IgD-negative memory B cell (primary cell): ENCODE results near the gene USP2. TPM values are rescaled to one million over a fixed set of nuclear protein-coding genes. Genes with fewer than 3 reads are reported as not detected.
"Not testable (repeated sequence)": the region's sequence is repeated elsewhere in the genome, so short reads cannot be mapped to it uniquely, and the experiment has no call there.

ENCODE experiments used
- H3K27ac Mint-ChIP-seq, 3 donors: one replicate each; pipeline ENCODE4 v1.8.0; 2020 to 2022; ENCODE audit warnings: mild to moderate bottlenecking in 3 of 3, mixed read lengths in 3 of 3, moderate library complexity in 1 of 3
- H3K27me3 Mint-ChIP-seq: one replicate; pipeline ENCODE4 v1.8.0; 2021; ENCODE audit warnings: mixed read lengths
- H3K36me3 Mint-ChIP-seq: one replicate; pipeline ENCODE4 v1.8.0; 2020; ENCODE audit warnings: mild to moderate bottlenecking, mixed read lengths
- H3K4me1 Mint-ChIP-seq, 3 donors: one replicate each; pipeline ENCODE4 v1.8.0; 2020 to 2022; ENCODE audit warnings: mixed read lengths in 3 of 3, mild to moderate bottlenecking in 1 of 3
- H3K4me3 Mint-ChIP-seq, 4 donors: one replicate each; pipeline ENCODE4 v1.8.0; 2020 to 2022; ENCODE audit warnings: mild to moderate bottlenecking in 4 of 4, mixed read lengths in 4 of 4, moderate library complexity in 3 of 4
- H3K9me3 Mint-ChIP-seq, 3 donors: one replicate each; pipeline ENCODE4 v1.8.0; 2020 to 2021; ENCODE audit warnings: mixed read lengths in 3 of 3, mild to moderate bottlenecking in 1 of 3
- polyA plus RNA-seq: library from polyadenylated mRNA; unstranded; fragments of 300-500 nt; fragmentation: Illumina TruSeq; gene quantifications from one replicate; pipeline ENCODE4 v1.2.3, GENCODE V29; 2021

USP2 gene
- polyA plus RNA-seq, 1 donor from 2014 or later: not detected

- peaks cover 10 to 40% (median 31%) of the 10 kb centered on the region in 3 donors for H3K9me3 Mint-ChIP-seq
- no peak overlapping the region for H3K4me3 Mint-ChIP-seq
- no peak overlapping the region for H3K27ac Mint-ChIP-seq
- peaks cover 0 to 2% (median 0%) of the 10 kb centered on the region in 3 donors for H3K4me1 Mint-ChIP-seq
- H3K36me3 Mint-ChIP-seq: no peaks in the 10 kb centered on the region
- H3K27me3 Mint-ChIP-seq: peaks cover 17% of the 10 kb centered on the region
Measured at GRCh38 chr11:119400860-119401259, 19.4 kb upstream of the USP2 start.

GRCh38 chr11:119397740-119398139 lies 16.2 kb upstream of the USP2 start:
- Mint-ChIP-seq H3K27me3 (peaks cover 20% of the 10 kb centered on the region), H3K36me3 (no peaks in the 10 kb centered on the region), H3K4me1 (peaks cover 0 to 2% (median 0%) of the 10 kb centered on the region in 3 donors), H3K27ac (no peak overlapping the region), H3K4me3 (no peak overlapping the region), H3K9me3 (peaks cover 10 to 40% (median 29%) of the 10 kb centered on the region in 3 donors)

- Mint-ChIP-seq H3K4me1 (no peaks in the 10 kb centered on the region), H3K27me3 (peaks cover 20% of the 10 kb centered on the region), H3K36me3 (no peaks in the 10 kb centered on the region), H3K4me3 (no peak overlapping the region), H3K27ac (peak overlapping the region in 1 of 3 donors; percentile 50), H3K9me3 (peaks cover 10 to 40% (median 28%) of the 10 kb centered on the region in 3 donors)
Measured at GRCh38 chr11:119396835-119397234, 15.3 kb upstream of the USP2 start.

DNA sequence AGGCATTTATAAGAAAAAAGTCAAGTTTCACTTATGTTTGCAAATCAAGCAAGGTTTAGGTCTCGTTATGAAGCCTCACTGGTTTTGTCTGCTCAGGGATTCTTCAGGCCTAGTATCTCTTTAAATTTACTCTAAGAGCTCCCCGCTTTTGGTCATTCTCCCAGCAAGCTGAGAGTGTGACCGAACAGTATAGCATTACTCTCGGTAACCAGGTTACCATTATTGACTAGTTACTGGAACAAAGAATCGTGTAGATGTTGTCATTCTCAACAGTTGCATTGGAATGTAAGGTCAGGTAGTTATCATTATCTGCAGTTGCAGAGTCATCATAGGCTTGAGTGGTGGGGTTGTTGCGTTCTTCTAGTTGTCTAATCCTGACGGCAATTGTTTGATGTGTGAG lies 9.8 kb upstream of the USP2 start:
- H3K4me3 Mint-ChIP-seq: no peak overlapping the region

GRCh38 chr11:119389611-119390254 lies 8.2 kb upstream of the USP2 start:
- Mint-ChIP-seq H3K4me1 (no peaks in the 10 kb centered on the region), H3K4me3 (no peak overlapping the region), H3K27ac (no peak overlapping the region), H3K36me3 (no peaks in the 10 kb centered on the region), H3K27me3 (peaks cover 10% of the 10 kb centered on the region), H3K9me3 (no peaks in the 10 kb centered on the region)

More for the DNA sequence above, 9.8 kb upstream of the USP2 start:
- Mint-ChIP-seq H3K4me1 (no peaks in the 10 kb centered on the region), H3K27ac (no peak overlapping the region), H3K27me3 (peaks cover 14% of the 10 kb centered on the region), H3K9me3 (no peaks in the 10 kb centered on the region), H3K36me3 (no peaks in the 10 kb centered on the region)

GRCh38 chr11:119388103-119388502 lies 6.6 kb upstream of the USP2 start:
- H3K9me3 Mint-ChIP-seq: no peaks in the 10 kb centered on the region
- H3K4me3 Mint-ChIP-seq: no peak overlapping the region
- peaks cover 10% of the 10 kb centered on the region for H3K27me3 Mint-ChIP-seq
- no peaks in the 10 kb centered on the region for H3K36me3 Mint-ChIP-seq
- no peak overlapping the region for H3K27ac Mint-ChIP-seq
- H3K4me1 Mint-ChIP-seq: no peaks in the 10 kb centered on the region

DNA sequence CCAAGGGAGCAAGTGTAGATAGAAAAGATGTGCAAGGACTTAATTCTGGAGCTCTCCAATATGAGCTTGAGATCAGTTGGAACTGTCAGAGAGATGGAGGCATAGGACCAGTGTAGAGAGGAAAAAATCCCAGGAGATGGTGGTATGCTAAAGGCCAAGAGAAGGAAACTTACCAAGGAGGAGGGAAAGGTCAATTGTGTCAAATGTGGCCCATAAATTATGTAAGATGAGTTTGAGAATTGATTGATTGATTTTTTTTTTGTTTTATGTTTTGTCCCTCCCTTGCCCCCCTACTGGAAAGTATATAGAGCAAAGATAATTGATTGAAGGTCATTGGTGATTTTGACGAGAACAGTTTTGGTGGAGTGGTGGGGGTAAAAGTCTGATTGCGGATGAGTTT lies 2.8 kb upstream of the USP2 start:
- Mint-ChIP-seq H3K9me3 (no peaks in the 10 kb centered on the region), H3K4me1 (peaks cover 4 to 5% (median 5%) of the 10 kb centered on the region in 3 donors), H3K36me3 (no peaks in the 10 kb centered on the region), H3K27ac (no peak overlapping the region), H3K4me3 (no peak overlapping the region), H3K27me3 (peaks cover 11% of the 10 kb centered on the region)

GRCh38 chr11:119382513-119382912 lies 1.0 kb upstream of the USP2 start:
- H3K4me3 Mint-ChIP-seq, H3K4me1 Mint-ChIP-seq, H3K9me3 Mint-ChIP-seq, H3K36me3 Mint-ChIP-seq, H3K27ac Mint-ChIP-seq, H3K27me3 Mint-ChIP-seq: not testable (repeated sequence)

DNA sequence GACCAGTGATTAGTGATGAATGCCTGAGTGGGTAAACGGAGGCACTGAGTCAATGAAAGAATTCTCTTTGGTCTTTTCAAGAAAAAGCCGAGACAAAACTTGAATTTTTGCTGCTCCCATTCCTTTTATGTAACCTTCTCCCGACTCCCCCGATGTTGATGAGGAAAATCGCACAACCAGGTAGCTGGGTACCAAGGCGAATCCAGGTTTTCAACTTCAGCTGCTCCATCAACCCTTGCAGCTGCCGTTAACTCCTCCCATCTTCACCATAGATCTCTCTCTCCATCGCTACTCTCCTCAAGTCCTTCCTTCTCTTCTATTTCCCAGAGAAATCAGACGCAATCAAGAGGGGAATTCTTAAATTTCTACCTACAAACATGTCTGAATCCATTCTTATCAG lies 611 bp upstream of the USP2 start:
- no peaks in the 10 kb centered on the region for H3K36me3 Mint-ChIP-seq
- H3K9me3 Mint-ChIP-seq: no peaks in the 10 kb centered on the region
- H3K4me3 Mint-ChIP-seq: no peak overlapping the region
- H3K4me1 Mint-ChIP-seq: peaks cover 4 to 5% (median 5%) of the 10 kb centered on the region in 3 donors
- no peak overlapping the region for H3K27ac Mint-ChIP-seq
- peaks cover 5% of the 10 kb centered on the region for H3K27me3 Mint-ChIP-seq

- H3K36me3 Mint-ChIP-seq: no peaks in the 10 kb centered on the region
- H3K9me3 Mint-ChIP-seq: no peaks in the 10 kb centered on the region
- H3K27me3 Mint-ChIP-seq: peaks cover 7% of the 10 kb centered on the region
- H3K4me3 Mint-ChIP-seq: no peak overlapping the region
- no peak overlapping the region for H3K27ac Mint-ChIP-seq
- peaks cover 4 to 5% (median 5%) of the 10 kb centered on the region in 3 donors for H3K4me1 Mint-ChIP-seq
Measured at GRCh38 chr11:119380827-119381180, 686 bp downstream of the USP2 start.

DNA sequence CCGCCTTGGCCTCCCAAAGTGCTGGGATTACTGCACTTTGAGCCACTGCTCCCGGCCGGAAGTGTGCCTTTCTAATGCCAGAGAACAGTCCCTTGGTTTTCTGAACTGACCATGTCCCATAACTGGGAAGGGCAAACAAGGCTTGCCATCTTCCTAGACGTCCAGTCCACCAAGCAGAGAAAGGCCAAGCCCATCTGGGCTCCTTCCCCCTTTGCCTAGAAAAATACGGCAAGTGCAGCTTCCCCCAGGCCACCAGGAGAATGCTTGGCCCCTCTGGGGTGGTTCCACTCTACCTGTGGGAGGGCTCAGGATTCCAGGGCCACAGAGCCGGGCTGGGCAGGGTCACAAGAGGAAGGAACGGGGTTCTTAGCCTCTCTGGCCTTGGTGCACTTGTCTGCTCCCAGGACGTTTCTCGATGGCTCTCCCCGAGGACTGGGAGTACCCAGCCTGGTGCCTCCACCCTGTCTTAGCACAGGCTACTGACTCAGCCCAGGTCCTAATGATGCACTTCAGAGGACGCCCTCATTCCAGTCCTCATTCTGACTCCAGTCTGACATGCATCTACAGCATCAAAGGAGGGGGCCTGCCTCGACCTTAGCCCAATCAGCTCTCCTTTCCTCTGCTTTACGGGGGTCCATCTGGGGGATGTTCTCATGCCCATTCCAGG lies 1.2 kb downstream of the USP2 start:
- no peaks in the 10 kb centered on the region for H3K9me3 Mint-ChIP-seq
- H3K36me3 Mint-ChIP-seq: no peaks in the 10 kb centered on the region
- H3K27me3 Mint-ChIP-seq: peaks cover 7% of the 10 kb centered on the region
- H3K4me3 Mint-ChIP-seq: no peak overlapping the region
- H3K27ac Mint-ChIP-seq: no peak overlapping the region
- peaks cover 4 to 5% (median 5%) of the 10 kb centered on the region in 3 donors for H3K4me1 Mint-ChIP-seq

- Mint-ChIP-seq H3K36me3 (no peaks in the 10 kb centered on the region), H3K27me3 (peaks cover 7% of the 10 kb centered on the region), H3K27ac (peak overlapping the region in 1 of 3 donors; percentile 60), H3K4me1 (peaks cover 4 to 5% (median 5%) of the 10 kb centered on the region in 3 donors), H3K9me3 (no peaks in the 10 kb centered on the region), H3K4me3 (peak overlapping the region in 2 of 4 donors; percentile 62 to 71)
Measured at GRCh38 chr11:119378851-119379465, 2.5 kb downstream of the USP2 start.

DNA sequence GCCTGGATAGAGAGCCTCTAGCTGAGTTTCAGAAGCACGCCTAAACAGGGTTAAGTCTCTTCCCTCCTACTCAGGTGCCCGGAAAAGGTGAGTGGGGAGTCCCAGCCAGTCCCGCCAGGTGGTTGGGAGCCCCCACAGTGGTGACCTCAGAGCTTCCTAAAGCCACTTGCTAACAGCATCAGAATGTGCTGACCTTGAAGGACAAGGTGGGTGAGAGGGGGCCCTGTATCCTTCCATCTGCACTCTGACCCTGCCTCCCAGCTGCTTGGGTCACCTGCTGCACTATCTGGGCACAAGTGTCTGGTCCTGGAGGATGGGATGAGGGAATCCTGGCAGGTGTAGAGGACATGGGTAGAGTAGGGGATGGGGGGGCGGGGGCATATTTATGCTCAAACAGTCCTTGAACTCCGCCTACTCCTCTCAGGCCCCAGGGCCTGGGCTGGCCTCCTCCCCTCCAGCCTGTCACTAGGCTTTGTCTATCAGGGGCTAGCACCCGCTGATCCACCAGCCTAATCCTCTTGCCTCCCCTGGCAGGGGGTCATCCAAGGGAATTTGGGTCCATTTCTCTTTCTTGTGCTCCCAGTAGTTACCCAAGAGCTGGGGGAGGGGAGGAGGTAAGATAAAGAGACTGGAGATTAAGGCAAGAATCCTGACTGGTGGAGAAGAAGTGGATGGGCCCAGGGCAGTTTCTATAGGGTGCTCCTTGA lies 3.4 kb downstream of the USP2 start:
- Mint-ChIP-seq H3K36me3 (no peaks in the 10 kb centered on the region), H3K4me3 (no peak overlapping the region), H3K27ac (no peak overlapping the region), H3K9me3 (no peaks in the 10 kb centered on the region), H3K4me1 (peaks cover 4 to 5% (median 5%) of the 10 kb centered on the region in 3 donors), H3K27me3 (peaks cover 7% of the 10 kb centered on the region)

DNA sequence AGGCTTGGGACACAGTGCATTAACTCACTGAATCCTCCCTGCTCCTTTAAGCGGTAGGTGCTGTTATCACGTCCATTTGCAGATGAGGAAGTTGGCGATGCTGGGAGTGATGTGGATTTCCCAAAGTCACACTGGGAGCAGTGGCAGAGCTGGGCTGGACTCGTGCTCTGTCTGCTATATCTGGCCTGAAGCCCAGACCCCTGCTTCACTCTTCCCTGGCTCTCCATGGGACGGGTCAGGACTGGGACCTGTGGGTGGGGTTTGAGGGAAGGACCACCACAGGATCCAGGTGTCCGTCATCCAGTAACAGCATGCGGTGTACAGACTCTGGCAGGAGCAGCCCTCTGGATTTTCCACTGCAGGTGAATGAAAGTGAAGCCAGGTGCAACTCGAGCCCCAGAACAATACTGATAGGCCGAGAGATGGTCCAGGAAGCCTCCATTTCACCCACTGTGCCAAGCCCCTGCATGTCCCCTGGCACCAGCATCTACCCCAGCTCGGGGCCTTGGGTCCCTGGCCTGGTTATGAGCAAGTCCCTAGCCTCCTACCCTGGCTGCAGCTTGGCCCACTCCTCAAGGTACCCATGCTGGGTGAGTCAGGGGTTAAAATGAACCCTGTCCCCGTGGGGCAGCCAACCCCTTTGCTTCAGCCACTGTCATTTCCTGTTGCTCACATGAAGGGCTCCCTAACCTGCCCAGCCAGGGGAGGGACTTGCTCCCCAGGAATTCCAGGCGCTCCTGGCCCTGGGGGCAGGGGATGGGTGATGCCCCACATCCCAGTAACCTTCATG lies 4.2 kb downstream of the USP2 start:
- Mint-ChIP-seq H3K4me1 (peaks cover 4 to 5% (median 5%) of the 10 kb centered on the region in 3 donors), H3K36me3 (no peaks in the 10 kb centered on the region), H3K4me3 (no peak overlapping the region), H3K9me3 (no peaks in the 10 kb centered on the region), H3K27me3 (peaks cover 7% of the 10 kb centered on the region), H3K27ac (no peak overlapping the region)
